Endodermal cell (in vitro differentiated cells): Measurements from ENCODE around the gene MEF2D. TPM values are rescaled to one million over a fixed set of nuclear protein-coding genes. Genes with fewer than 3 reads are reported as not detected.

Source experiments
- DNase-seq: peaks from one replicate; pipeline ENCODE4 v3.0.0-alpha.2; 2017
- H3K27ac ChIP-seq: 2 replicates; pipeline ENCODE4 v1.5.1; 2013; ENCODE audit warnings: mild to moderate bottlenecking, low read depth, low read length, moderate library complexity
- H3K27me3 ChIP-seq: 2 replicates; pipeline ENCODE4 v1.6.1; 2013; ENCODE audit warnings: mild to moderate bottlenecking, low read length, moderate library complexity; ENCODE audit not compliant: insufficient read depth, control insufficient read depth, poor library complexity, severe bottlenecking
- H3K36me3 ChIP-seq: 2 replicates; pipeline ENCODE4 v1.7.0; 2013; ENCODE audit warnings: mild to moderate bottlenecking, low read length, moderate library complexity; ENCODE audit not compliant: control insufficient read depth, insufficient read depth
- H3K4me1 ChIP-seq: one replicate; pipeline ENCODE4 v1.7.0; 2013; ENCODE audit warnings: low read length; ENCODE audit not compliant: control insufficient read depth, insufficient read depth
- H3K4me3 ChIP-seq: 2 replicates; pipeline ENCODE4 v1.5.1; 2013; ENCODE audit warnings: mild to moderate bottlenecking, low read length, moderate library complexity
- H3K9ac ChIP-seq: 2 replicates; pipeline ENCODE4 v1.6.1; 2013; ENCODE audit warnings: mild to moderate bottlenecking, low read length, moderate library complexity; ENCODE audit not compliant: poor library complexity, severe bottlenecking; ENCODE audit errors: extremely low read depth
- H3K9me3 ChIP-seq: 2 replicates; pipeline ENCODE4 v1.6.1; 2013; ENCODE audit warnings: mild to moderate bottlenecking, low read length, moderate library complexity; ENCODE audit not compliant: control insufficient read depth
- H3K27ac Mint-ChIP-seq: 2 replicates; pipeline ENCODE4 v1.8.0; 2020; ENCODE audit warnings: mixed read lengths
- H3K27me3 Mint-ChIP-seq: 2 replicates; pipeline ENCODE4 v1.8.0; 2021; ENCODE audit warnings: mild to moderate bottlenecking, mixed read lengths; ENCODE audit not compliant: insufficient read depth
- H3K36me3 Mint-ChIP-seq: 2 replicates; pipeline ENCODE4 v1.8.0; 2020; ENCODE audit warnings: low read depth, mixed read lengths
- H3K4me1 Mint-ChIP-seq: 2 replicates; pipeline ENCODE4 v1.8.0; 2020; ENCODE audit warnings: mixed read lengths
- H3K4me3 Mint-ChIP-seq: 2 replicates; pipeline ENCODE4 v1.8.0; 2020; ENCODE audit warnings: mild to moderate bottlenecking, moderate library complexity, mixed read lengths
- H3K9me3 Mint-ChIP-seq: 2 replicates; pipeline ENCODE4 v1.8.0; 2020; ENCODE audit warnings: mild to moderate bottlenecking, mixed read lengths
- CTCF ChIP-seq: fragments of 200-600 bp; sonication (generic); conservative IDR thresholded peaks from 2 replicates; pipeline ENCODE4 v1.5.0; 2021; ENCODE audit warnings: antibody characterized with exemption, mild to moderate bottlenecking
- WGBS, 2 experiments: methylation state at CpG; one replicate each; pipeline versions ENCODE4 v1.1.5 to v1.1.7; 2013; ENCODE audit warnings: missing lambda C conversion rate in 2 of 2, mixed read lengths in 1 of 2; ENCODE audit not compliant: insufficient coverage in 1 of 2, insufficient read length in 1 of 2; 5-methylcytosine and 5-hydroxymethylcytosine counted together
- total RNA-seq, 2 donors: library from RNA; stranded (reverse); fragmentation: NEBNext Ultra II Directional in 1 of 2; extraction: Animal tissue kit (Norgen Biotek cat#: 25700) in 1 of 2; gene quantifications; 2 replicates in 1 of 2; 3 replicates in 1 of 2; pipeline ENCODE4 v1.2.1, GENCODE V29; 2021

MEF2D gene
- total RNA-seq, 2 donors from 2014 or later, result 10.5 to 12.8 TPM

GRCh38 chr1:156470473-156470872 lies 30.1 kb downstream of the MEF2D start:
- no CpG with 5 or more reads among the region's 1 CpG for WGBS, 2 experiments
- no peak for TF ChIP-seq CTCF
- no peaks in the 10 kb centered on the region for H3K27me3 ChIP-seq
- Mint-ChIP-seq H3K36me3 (peaks cover 43% of the 10 kb centered on the region), H3K27ac (no peak overlapping the region), H3K4me3 (no peak overlapping the region), H3K9me3 (no peaks in the 10 kb centered on the region), H3K27me3 (no peaks in the 10 kb centered on the region), H3K4me1 (peaks cover 15% of the 10 kb centered on the region)
- H3K9me3 ChIP-seq, result no peaks in the 10 kb centered on the region
- no peak overlapping the region for H3K27ac ChIP-seq
- H3K9ac ChIP-seq, result no peak overlapping the region
- H3K4me3 ChIP-seq, result no peak overlapping the region
- H3K4me1 ChIP-seq, result peaks cover 5% of the 10 kb centered on the region
- no peak for DNase-seq
- H3K36me3 ChIP-seq, result peaks cover 12% of the 10 kb centered on the region

- H3K36me3 Mint-ChIP-seq, result peaks cover 39% of the 10 kb centered on the region
- Histone ChIP-seq H3K4me1 (peaks cover 5% of the 10 kb centered on the region), H3K4me3 (no peak overlapping the region), H3K27ac (no peak overlapping the region), H3K36me3 (peaks cover 6% of the 10 kb centered on the region), H3K27me3 (no peaks in the 10 kb centered on the region), H3K9ac (no peak overlapping the region), H3K9me3 (no peaks in the 10 kb centered on the region)
- H3K9me3 Mint-ChIP-seq, result no peaks in the 10 kb centered on the region
- H3K27me3 Mint-ChIP-seq, result no peaks in the 10 kb centered on the region
- no peak overlapping the region for H3K27ac Mint-ChIP-seq
- TF ChIP-seq CTCF, result no peak
- H3K4me3 Mint-ChIP-seq, result no peak overlapping the region
- WGBS, 2 experiments, result 90 to 94% methylated on average over 5 to 6 of the region's 6 CpGs
- peaks cover 22% of the 10 kb centered on the region for H3K4me1 Mint-ChIP-seq
- no peak for DNase-seq
Measured at GRCh38 chr1:156468693-156469345, 31.8 kb downstream of the MEF2D start.

- no peaks in the 10 kb centered on the region for H3K9me3 Mint-ChIP-seq
- H3K4me3 Mint-ChIP-seq, result no peak overlapping the region
- no peak overlapping the region for H3K9ac ChIP-seq
- DNase-seq, result no peak
- no peak overlapping the region for H3K27ac ChIP-seq
- no peak overlapping the region for H3K4me3 ChIP-seq
- no peaks in the 10 kb centered on the region for H3K27me3 ChIP-seq
- peaks cover 30% of the 10 kb centered on the region for H3K36me3 Mint-ChIP-seq
- peaks cover 29% of the 10 kb centered on the region for H3K4me1 Mint-ChIP-seq
- peaks cover 6% of the 10 kb centered on the region for H3K36me3 ChIP-seq
- H3K27ac Mint-ChIP-seq, result no peak overlapping the region
- no peaks in the 10 kb centered on the region for H3K27me3 Mint-ChIP-seq
- peaks cover 5% of the 10 kb centered on the region for H3K4me1 ChIP-seq
- no peaks in the 10 kb centered on the region for H3K9me3 ChIP-seq
- 92 to 93% methylated on average over 15 to 18 of the region's 18 CpGs for WGBS, 2 experiments
- no peak for TF ChIP-seq CTCF
Measured at GRCh38 chr1:156467906-156468305, 32.7 kb downstream of the MEF2D start.
